Naive thymus-derived CD4-positive, alpha-beta T cell (primary cell): ENCODE results near the gene NT5M. TPM values are rescaled to one million over a fixed set of nuclear protein-coding genes. Genes with fewer than 3 reads are reported as not detected.

Experiments used
- ATAC-seq: fragments of 150-1000 bp; cut with Tn5 transposase; 2 replicates; pipeline ENCODE4 v1.10.0; 2021; ENCODE audit warnings: mild to moderate bottlenecking, moderate library complexity
- CTCF ChIA-PET: fragments of 350-600 bp; sonication (Branson Sonifier 250); formaldehyde crosslinking; loops from one replicate; lab custom pipeline; 2021; ENCODE audit warnings: antibody characterized with exemption; lab: Charles Lee
- POLR2A ChIA-PET: fragments of 350-600 bp; sonication (Branson Sonifier 250); formaldehyde crosslinking; loops from one replicate; lab custom pipeline; 2021; ENCODE audit warnings: antibody characterized with exemption, inconsistent platforms; lab: Charles Lee
- DNase-seq, 9 donors: peaks; one replicate each; pipeline versions ENCODE4 v3.0.0 to v3.0.0-alpha.2; 2020 to 2022; ENCODE audit warnings: mixed read lengths in 1 of 9
- H3K27ac ChIP-seq: one replicate; pipeline ENCODE4 v1.7.0; 2013; ENCODE audit warnings: mild to moderate bottlenecking, low read depth, low read length, moderate library complexity
- H3K27me3 ChIP-seq, 2 donors: one replicate each; pipeline ENCODE4 v1.7.0; 2013; ENCODE audit warnings: low read length in 2 of 2, mild to moderate bottlenecking in 2 of 2, moderate library complexity in 2 of 2; ENCODE audit not compliant: control insufficient read depth in 2 of 2, insufficient read depth in 2 of 2
- H3K36me3 ChIP-seq, 3 experiments: 1 replicate in 2 of 3; 2 replicates in 1 of 3; pipeline ENCODE4 v1.7.0; 2013; ENCODE audit warnings: low read length in 3 of 3, mild to moderate bottlenecking in 3 of 3, moderate library complexity in 1 of 3; ENCODE audit not compliant: insufficient read depth in 3 of 3, control insufficient read depth in 2 of 3
- H3K4me1 ChIP-seq, 2 donors: one replicate each; pipeline ENCODE4 v1.7.0; 2013; ENCODE audit warnings: low read length in 2 of 2, mild to moderate bottlenecking in 2 of 2, moderate library complexity in 1 of 2; ENCODE audit not compliant: control insufficient read depth in 2 of 2, insufficient read depth in 2 of 2
- H3K4me3 ChIP-seq: 2 replicates; pipeline ENCODE4 v1.7.0; 2013; ENCODE audit warnings: mild to moderate bottlenecking, low read length
- H3K9me3 ChIP-seq, 3 experiments: 1 replicate in 2 of 3; 2 replicates in 1 of 3; pipeline ENCODE4 v1.7.0; 2013; ENCODE audit warnings: low read length in 3 of 3; ENCODE audit not compliant: control insufficient read depth in 2 of 3
- H3K27ac Mint-ChIP-seq, 9 donors: one replicate each; pipeline ENCODE4 v1.8.0; 2020 to 2022; ENCODE audit warnings: mixed read lengths in 9 of 9, mild to moderate bottlenecking in 8 of 9, moderate library complexity in 5 of 9, inconsistent platforms in 2 of 9
- H3K27me3 Mint-ChIP-seq, 5 donors: one replicate each; pipeline ENCODE4 v1.8.0; 2021 to 2022; ENCODE audit warnings: mixed read lengths in 5 of 5, mild to moderate bottlenecking in 1 of 5
- H3K36me3 Mint-ChIP-seq, 5 donors: one replicate each; pipeline ENCODE4 v1.8.0; 2020 to 2022; ENCODE audit warnings: mixed read lengths in 5 of 5, mild to moderate bottlenecking in 3 of 5, inconsistent platforms in 1 of 5
- H3K4me1 Mint-ChIP-seq, 7 donors: one replicate each; pipeline ENCODE4 v1.8.0; 2020 to 2022; ENCODE audit warnings: mixed read lengths in 7 of 7, mild to moderate bottlenecking in 3 of 7, inconsistent platforms in 1 of 7
- H3K4me3 Mint-ChIP-seq, 10 donors: one replicate each; pipeline ENCODE4 v1.8.0; 2020 to 2022; ENCODE audit warnings: mild to moderate bottlenecking in 10 of 10, mixed read lengths in 10 of 10, moderate library complexity in 6 of 10, inconsistent platforms in 2 of 10
- H3K9me3 Mint-ChIP-seq, 11 donors: one replicate each; pipeline ENCODE4 v1.8.0; 2020 to 2022; ENCODE audit warnings: mixed read lengths in 11 of 11, mild to moderate bottlenecking in 4 of 11, inconsistent platforms in 1 of 11, moderate library complexity in 1 of 11
- intact Hi-C, 2 donors: fragments of 100-400 bp; cut with micrococcal nuclease; formaldehyde crosslinking; loops; one replicate each; pipeline ENCODE4 v1.15.1; 2023
- polyA plus RNA-seq, 2 donors: library from polyadenylated mRNA; unstranded; fragments of 300-500 nt; fragmentation: Illumina TruSeq; gene quantifications; one replicate each; pipeline ENCODE4 v1.2.3, GENCODE V29; 2021
- total RNA-seq, 6 experiments: library from RNA in 5 of 6; stranded (reverse) in 5 of 6; gene quantifications; 1 replicate in 5 of 6; 2 replicates in 1 of 6; pipeline ENCODE4 v1.2.3 and lab custom pipeline; 2021 to 2026

Gene NT5M
- total and polyA plus RNA-seq, 7 experiments from 2014 or later, result 0.85 to 6.3 (median 3.5) TPM

DNA sequence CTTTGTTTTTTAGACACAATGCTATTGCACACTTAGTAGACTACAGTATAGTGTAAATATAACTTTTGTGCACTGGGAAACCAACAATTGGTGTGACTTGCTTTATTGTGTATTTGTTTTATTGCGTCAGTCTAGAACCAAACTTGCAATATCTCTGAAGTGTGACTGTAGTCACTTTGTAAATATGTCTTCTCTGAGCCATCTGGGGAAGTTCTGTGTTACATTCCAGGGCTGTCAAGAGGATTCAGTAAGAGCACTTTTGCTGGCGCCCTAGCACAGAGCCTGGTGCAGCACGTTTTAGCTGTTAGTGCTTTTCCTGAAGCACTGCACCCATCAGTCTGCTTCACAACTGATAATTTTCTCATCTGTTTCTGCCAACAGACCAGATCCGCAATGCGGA lies 73.2 kb downstream of the NT5M start:
- DNase-seq, result no peak
- ChIA-PET CTCF (no interaction called here), POLR2A (no interaction called here)
- Mint-ChIP-seq H3K9me3 (peaks cover 0 to 1% (median 0%) of the 10 kb centered on the region in 11 donors), H3K27me3 (peaks cover 0 to 3% (median 0%) of the 10 kb centered on the region in 5 donors), H3K36me3 (no peaks in the 10 kb centered on the region), H3K4me1 (no peaks in the 10 kb centered on the region), H3K4me3 (no peak overlapping the region), H3K27ac (no peak overlapping the region)
- no peak overlapping the region for H3K4me3 ChIP-seq
- intact Hi-C loops, result no loop called here
- no peaks in the 10 kb centered on the region for H3K4me1 ChIP-seq
- no peak for ATAC-seq
- no peaks in the 10 kb centered on the region for H3K36me3 ChIP-seq
- H3K27me3 ChIP-seq, result no peaks in the 10 kb centered on the region
- no peaks in the 10 kb centered on the region for H3K9me3 ChIP-seq
- no peak overlapping the region for H3K27ac ChIP-seq

DNA sequence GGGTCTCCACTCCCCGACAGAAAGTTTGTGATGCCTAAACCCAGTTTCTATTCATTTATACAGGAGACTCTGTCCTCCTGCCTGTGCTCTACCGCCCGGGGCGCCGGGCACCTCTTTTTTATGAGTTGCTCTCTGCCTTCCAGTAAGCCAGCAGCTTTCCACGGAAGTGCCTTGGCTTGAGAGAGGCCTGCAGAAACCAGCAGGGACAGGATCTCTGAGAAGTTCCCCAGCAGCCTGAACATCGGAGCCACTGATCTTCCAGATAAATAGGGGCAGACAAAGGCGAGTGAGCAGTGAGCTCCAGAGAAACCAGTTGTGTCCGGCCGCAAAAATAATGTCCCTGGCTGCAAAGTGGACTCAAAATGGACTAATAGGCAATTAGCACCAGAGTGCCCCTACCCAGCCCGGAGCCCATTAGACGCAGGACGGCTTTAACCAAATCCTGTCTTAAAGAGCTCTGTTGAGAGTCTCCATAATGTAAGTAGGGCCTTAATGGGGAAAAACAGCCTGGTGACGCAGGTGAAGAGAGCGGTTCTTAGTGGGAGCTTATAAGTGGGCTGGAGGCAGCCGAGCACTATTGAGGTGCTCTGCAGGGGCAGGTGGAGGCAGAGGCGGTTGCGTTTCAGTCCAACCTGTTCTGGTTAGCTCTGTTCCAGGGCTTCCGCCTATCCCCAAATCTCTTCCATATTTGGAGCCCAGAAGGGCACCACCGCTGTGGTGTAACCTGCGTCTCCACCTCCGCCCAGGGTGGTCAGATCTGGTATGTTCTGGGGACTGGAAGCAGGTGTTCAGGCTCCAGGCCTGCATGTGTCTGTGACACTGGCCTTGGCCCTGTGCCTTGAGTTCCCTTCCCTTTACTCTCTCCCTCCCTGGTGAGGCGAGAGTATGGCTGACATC lies 74.1 kb downstream of the NT5M start:
- Mint-ChIP-seq H3K27me3 (peaks cover 0 to 3% (median 0%) of the 10 kb centered on the region in 5 donors), H3K9me3 (no peaks in the 10 kb centered on the region), H3K4me3 (no peak overlapping the region), H3K36me3 (no peaks in the 10 kb centered on the region), H3K4me1 (peaks cover 0 to 3% (median 0%) of the 10 kb centered on the region in 7 donors), H3K27ac (no peak overlapping the region)
- POLR2A ChIA-PET, result no interaction called here
- H3K9me3 ChIP-seq, result no peaks in the 10 kb centered on the region
- intact Hi-C loops, result no loop called here
- no peaks in the 10 kb centered on the region for H3K36me3 ChIP-seq
- no peak overlapping the region for H3K27ac ChIP-seq
- CTCF ChIA-PET, result interaction anchor here (0.8 to 0.9 kb wide), 2 partner anchors 14 to 637 kb away, joined by 3 to 4 read pairs; no protein-coding TSS in a partner anchor
- no peak for ATAC-seq
- DNase-seq, result no peak
- H3K4me1 ChIP-seq, result no peaks in the 10 kb centered on the region
- H3K27me3 ChIP-seq, result no peaks in the 10 kb centered on the region
- H3K4me3 ChIP-seq, result no peak overlapping the region

DNA sequence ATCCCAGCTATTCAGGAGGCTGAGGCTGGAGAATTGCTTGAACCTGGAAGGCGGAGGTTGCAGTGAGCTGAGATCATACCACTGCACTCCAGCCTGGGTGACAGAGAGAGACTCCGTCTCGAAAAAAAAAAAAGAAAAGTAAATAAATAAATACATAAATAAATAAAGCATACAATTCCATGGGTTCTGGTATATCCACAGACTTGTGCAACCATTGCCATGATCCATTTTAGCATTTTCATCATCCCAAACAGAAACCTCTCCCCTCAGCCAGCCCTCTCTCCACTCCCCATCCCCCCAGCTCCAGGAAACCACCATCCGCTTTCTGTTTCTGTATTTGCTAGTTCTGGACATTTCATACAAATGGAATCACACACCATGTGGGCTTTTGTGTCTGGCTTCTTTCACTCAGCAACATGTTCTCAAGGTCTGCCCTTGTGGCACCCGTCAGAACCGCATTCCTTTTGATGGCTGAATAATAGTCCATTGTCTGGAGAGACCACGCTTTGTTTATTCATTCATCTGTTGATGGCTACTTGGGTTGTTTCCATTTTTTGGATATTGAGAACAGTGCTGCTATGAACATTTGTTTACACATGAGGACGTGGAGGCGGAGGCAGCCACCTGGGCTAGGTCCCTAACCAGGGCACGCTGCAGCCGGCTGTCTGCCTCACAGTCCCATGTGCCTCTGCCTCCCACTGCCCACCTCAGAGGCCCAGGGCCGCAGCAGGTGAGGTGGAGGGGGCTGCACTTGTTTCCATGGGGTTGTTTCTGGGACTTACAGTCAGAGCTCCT lies 76.2 kb downstream of the NT5M start:
- no peaks in the 10 kb centered on the region for H3K4me1 ChIP-seq
- Mint-ChIP-seq H3K9me3 (no peaks in the 10 kb centered on the region), H3K4me1 (peaks cover 0 to 6% (median 0%) of the 10 kb centered on the region in 7 donors), H3K4me3 (no peak overlapping the region), H3K27me3 (peaks cover 0 to 5% (median 0%) of the 10 kb centered on the region in 5 donors), H3K27ac (no peak overlapping the region), H3K36me3 (no peaks in the 10 kb centered on the region)
- ChIA-PET CTCF (no interaction called here), POLR2A (interaction anchor here (0.8 kb wide), 1 partner anchor 25 kb away, joined by 3 read pairs; no protein-coding TSS in a partner anchor)
- ATAC-seq, result no peak
- H3K27me3 ChIP-seq, result no peaks in the 10 kb centered on the region
- intact Hi-C loops, result no loop called here
- no peaks in the 10 kb centered on the region for H3K9me3 ChIP-seq
- no peak overlapping the region for H3K27ac ChIP-seq
- no peaks in the 10 kb centered on the region for H3K36me3 ChIP-seq
- H3K4me3 ChIP-seq, result no peak overlapping the region
- no peak for DNase-seq

DNA sequence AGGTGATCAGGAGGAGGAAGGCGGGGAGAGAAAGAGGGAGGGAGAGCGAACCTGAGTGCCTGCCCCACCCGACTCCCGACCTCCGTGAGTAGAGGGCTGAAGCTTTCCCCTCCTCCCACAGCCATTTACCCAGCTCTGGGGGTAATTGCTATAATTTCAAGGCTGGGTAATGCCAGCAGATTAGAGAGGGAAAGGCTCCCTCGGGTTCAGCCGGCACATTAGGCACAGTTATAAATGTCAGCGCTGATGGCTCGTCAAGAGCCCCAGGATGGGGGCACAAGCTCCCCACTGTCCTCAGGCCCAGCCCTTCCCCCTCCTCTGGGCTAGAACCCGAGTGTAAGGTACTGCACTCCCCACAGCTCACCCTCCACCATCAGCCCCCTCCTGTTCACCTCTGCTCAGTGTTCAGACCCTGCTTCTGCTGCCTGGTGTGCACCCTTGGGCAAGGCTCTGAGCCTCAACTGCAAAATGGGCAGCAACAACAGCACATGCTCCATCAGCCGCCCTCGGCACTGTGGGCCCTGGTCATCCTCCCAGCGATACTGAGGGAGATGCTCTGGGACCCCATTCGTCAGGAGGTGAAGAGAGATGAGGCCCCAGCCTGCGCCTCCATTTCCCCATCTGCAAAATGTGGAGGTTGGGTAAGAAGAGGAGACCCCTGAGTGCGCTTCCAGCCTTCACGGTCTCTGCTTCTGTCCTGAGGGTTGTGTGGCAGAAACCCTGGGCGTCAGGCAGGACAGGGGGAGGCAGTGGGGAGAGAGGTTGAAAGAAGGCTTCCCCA lies 77.2 kb downstream of the NT5M start:
- H3K27me3 ChIP-seq, result no peaks in the 10 kb centered on the region
- no peak overlapping the region for H3K4me3 ChIP-seq
- Mint-ChIP-seq H3K9me3 (no peaks in the 10 kb centered on the region), H3K36me3 (no peaks in the 10 kb centered on the region), H3K4me1 (peaks cover 0 to 6% (median 0%) of the 10 kb centered on the region in 7 donors), H3K27me3 (peaks cover 0 to 5% (median 0%) of the 10 kb centered on the region in 5 donors), H3K27ac (no peak overlapping the region), H3K4me3 (no peak overlapping the region)
- CTCF ChIA-PET, result no interaction called here
- ATAC-seq (no peak), DNase-seq (no peak)
- H3K4me1 ChIP-seq, result no peaks in the 10 kb centered on the region
- H3K27ac ChIP-seq, result no peak overlapping the region
- no peaks in the 10 kb centered on the region for H3K9me3 ChIP-seq
- no peaks in the 10 kb centered on the region for H3K36me3 ChIP-seq
- POLR2A ChIA-PET, result no interaction called here
- intact Hi-C loops, result no loop called here

DNA sequence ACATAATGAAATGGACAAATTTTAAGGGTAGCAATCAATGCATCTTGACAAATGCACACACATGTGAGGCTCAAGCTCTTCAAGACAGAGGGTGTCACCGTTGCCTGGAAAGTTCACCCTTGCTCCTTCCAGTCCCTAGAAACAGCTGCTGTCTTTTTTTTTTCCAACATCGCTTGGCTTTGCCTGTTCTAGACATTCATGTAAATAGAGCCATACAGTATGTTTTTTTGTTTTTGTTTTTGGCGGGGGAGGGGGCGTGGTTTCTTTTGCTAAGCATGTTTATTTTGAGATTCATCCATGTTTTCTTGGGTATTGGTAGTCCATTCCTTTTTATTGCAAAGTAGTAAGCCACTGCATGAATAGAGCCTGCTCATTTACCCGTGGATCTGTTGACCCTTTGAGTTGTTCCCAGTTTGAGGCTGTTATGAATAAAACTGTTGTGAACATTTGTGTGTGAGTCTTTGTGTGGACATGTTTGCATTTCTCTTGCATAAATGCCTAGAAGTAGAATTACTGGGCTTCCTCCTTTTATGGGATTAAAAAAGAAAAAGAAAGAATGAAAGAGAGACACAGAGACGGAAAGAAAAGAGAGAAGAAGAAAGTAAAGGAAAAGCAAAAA lies 78.4 kb downstream of the NT5M start:
- H3K9me3 Mint-ChIP-seq, result no peaks in the 10 kb centered on the region
- H3K36me3 ChIP-seq, result no peaks in the 10 kb centered on the region
- H3K27me3 Mint-ChIP-seq, result peaks cover 0 to 5% (median 0%) of the 10 kb centered on the region in 5 donors
- intact Hi-C loops, result no loop called here
- H3K4me3 ChIP-seq, result no peak overlapping the region
- no peak for ATAC-seq
- no peak for DNase-seq
- no peaks in the 10 kb centered on the region for H3K36me3 Mint-ChIP-seq
- H3K4me1 Mint-ChIP-seq, result peaks cover 0 to 8% (median 3%) of the 10 kb centered on the region in 7 donors
- no peaks in the 10 kb centered on the region for H3K9me3 ChIP-seq
- H3K4me3 Mint-ChIP-seq, result no peak overlapping the region
- no peaks in the 10 kb centered on the region for H3K27me3 ChIP-seq
- no peak overlapping the region for H3K27ac ChIP-seq
- no peak overlapping the region for H3K27ac Mint-ChIP-seq
- POLR2A ChIA-PET, result interaction anchor here (1.3 kb wide), 1 partner anchor 10 kb away, joined by 5 read pairs; no protein-coding TSS in a partner anchor
- H3K4me1 ChIP-seq, result no peaks in the 10 kb centered on the region
- CTCF ChIA-PET, result no interaction called here

DNA sequence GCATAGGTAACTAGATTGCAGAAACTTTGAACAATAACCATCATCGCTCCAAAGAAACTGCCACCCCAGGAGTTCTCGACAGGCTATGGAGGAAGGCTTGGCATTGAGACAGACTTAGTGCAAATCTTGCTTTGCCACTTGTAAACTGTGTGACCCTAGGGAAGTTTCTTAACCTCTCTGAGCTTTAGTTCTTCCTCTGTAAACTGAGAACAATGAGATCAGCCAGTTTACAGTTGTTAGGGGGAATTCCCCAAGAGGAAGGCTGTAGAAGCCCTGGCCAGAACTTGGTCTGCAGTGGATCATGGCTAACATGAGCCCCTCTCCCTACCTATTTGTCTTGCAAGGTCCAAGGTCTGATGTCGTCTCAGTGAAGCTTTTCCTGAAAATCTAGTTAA lies 78.9 kb downstream of the NT5M start:
- intact Hi-C loops, result no loop called here
- DNase-seq, result no peak

More for the DNA sequence above, 78.9 kb downstream of the NT5M start:
- Mint-ChIP-seq H3K36me3 (no peaks in the 10 kb centered on the region), H3K4me1 (peaks cover 0 to 8% (median 3%) of the 10 kb centered on the region in 7 donors), H3K9me3 (no peaks in the 10 kb centered on the region), H3K4me3 (no peak overlapping the region), H3K27me3 (peaks cover 0 to 5% (median 0%) of the 10 kb centered on the region in 5 donors), H3K27ac (no peak overlapping the region)
- no peaks in the 10 kb centered on the region for H3K9me3 ChIP-seq
- ChIA-PET POLR2A (interaction anchor here (0.6 to 1.3 kb wide), 2 partner anchors 10 to 1916 kb away, joined by 3 to 5 read pairs; no protein-coding TSS in a partner anchor), CTCF (no interaction called here)
- H3K27ac ChIP-seq, result no peak overlapping the region
- ATAC-seq, result no peak
- H3K4me3 ChIP-seq, result no peak overlapping the region
- H3K4me1 ChIP-seq, result no peaks in the 10 kb centered on the region
- H3K36me3 ChIP-seq, result no peaks in the 10 kb centered on the region
- no peaks in the 10 kb centered on the region for H3K27me3 ChIP-seq
